Measurements from ENCODE around the gene LDLRAD4. TPM values are rescaled to one million over a fixed set of nuclear protein-coding genes. Genes with fewer than 3 reads are reported as not detected.

The LDLRAD4 gene
- total and polyA plus RNA-seq, 11 donors = 10.4 to 44.0 (median 29.6) TPM

DNA sequence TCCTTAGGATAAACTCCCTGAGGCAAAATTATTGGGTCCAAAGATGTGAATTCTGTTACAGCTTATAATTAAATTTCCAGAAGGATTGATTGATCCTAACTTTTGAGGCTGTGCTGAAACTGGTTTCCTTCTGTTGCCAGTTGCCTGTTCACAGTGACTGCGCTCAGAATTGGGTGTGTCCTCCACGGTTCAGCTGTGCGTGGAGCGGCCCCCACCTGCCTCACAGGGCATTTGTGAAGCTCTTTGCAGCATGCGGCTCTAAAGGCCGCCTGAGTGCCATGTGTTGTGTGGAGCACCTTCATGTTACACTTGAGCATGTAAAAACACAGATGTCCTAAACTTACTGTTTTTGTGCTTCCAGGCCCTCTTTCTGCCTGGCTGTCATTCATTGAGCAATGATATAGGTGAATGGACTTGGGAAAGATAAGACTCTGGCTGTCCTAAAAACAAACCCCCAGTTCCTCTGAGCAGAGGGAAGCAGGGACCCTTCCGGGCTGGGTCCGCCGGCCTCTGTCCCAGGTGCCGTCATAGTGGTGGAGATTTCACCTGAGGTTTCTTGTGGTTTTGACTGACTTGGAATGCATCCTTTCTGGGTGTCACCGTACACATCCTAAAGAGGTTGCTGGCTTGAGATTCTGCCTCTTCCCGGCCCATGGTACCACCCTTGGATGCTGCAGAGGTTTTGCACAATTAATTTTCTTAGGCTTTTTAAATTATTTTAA is 173.6 kb downstream of the LDLRAD4 start:
- Histone ChIP-seq H3K36me3 (peaks cover 0 to 14% (median 0%) of the 10 kb centered on the region in 9 donors), H3K27ac (no peak overlapping the region), H3K4me3 (no peak overlapping the region), H3K27me3 (no peaks in the 10 kb centered on the region), H3K4me1 (peaks cover 0 to 38% (median 20%) of the 10 kb centered on the region in 12 donors), H3K9me3 (no peaks in the 10 kb centered on the region)
- intact Hi-C loops (cut with DNase I) = no loop called here
- DNase-seq (no peak), ATAC-seq (no peak)
- 93 to 97% (median 95%) methylated on average over 12 of the region's 12 CpGs for WGBS, 4 donors
- TF ChIP-seq, protein P1, sequence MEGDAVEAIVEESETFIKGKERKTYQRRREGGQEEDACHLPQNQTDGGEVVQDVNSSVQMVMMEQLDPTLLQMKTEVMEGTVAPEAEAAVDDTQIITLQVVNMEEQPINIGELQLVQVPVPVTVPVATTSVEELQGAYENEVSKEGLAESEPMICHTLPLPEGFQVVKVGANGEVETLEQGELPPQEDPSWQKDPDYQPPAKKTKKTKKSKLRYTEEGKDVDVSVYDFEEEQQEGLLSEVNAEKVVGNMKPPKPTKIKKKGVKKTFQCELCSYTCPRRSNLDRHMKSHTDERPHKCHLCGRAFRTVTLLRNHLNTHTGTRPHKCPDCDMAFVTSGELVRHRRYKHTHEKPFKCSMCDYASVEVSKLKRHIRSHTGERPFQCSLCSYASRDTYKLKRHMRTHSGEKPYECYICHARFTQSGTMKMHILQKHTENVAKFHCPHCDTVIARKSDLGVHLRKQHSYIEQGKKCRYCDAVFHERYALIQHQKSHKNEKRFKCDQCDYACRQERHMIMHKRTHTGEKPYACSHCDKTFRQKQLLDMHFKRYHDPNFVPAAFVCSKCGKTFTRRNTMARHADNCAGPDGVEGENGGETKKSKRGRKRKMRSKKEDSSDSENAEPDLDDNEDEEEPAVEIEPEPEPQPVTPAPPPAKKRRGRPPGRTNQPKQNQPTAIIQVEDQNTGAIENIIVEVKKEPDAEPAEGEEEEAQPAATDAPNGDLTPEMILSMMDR (IDR thresholded peaks at IDR 0.05) = no peak
- no peak for TF ChIP-seq POLR2A (IDR thresholded peaks at IDR 0.05)

GRCh38 chr18:13392899-13393298 is 174.3 kb downstream of the LDLRAD4 start:
- peaks cover 0 to 13% (median 0%) of the 10 kb centered on the region in 9 donors for H3K36me3 ChIP-seq
- TF ChIP-seq, protein P1 (IDR thresholded peaks at IDR 0.05) = no peak
- no peak for TF ChIP-seq POLR2A (IDR thresholded peaks at IDR 0.05)
- WGBS, 4 donors = 79 to 89% (median 84%) methylated on average over 8 of the region's 8 CpGs
- DNase-seq (no peak), ATAC-seq (no peak)
- intact Hi-C loops (cut with DNase I) = no loop called here
- no peaks in the 10 kb centered on the region for H3K9me3 ChIP-seq
- no peak overlapping the region for H3K27ac ChIP-seq
- H3K4me3 ChIP-seq = no peak overlapping the region
- peaks cover 0 to 32% (median 15%) of the 10 kb centered on the region in 12 donors for H3K4me1 ChIP-seq
- H3K27me3 ChIP-seq = no peaks in the 10 kb centered on the region

GRCh38 chr18:13393338-13393737 is 174.8 kb downstream of the LDLRAD4 start:
- Histone ChIP-seq H3K36me3 (peaks cover 0 to 13% (median 0%) of the 10 kb centered on the region in 9 donors), H3K4me3 (no peak overlapping the region), H3K4me1 (peaks cover 0 to 28% (median 11%) of the 10 kb centered on the region in 12 donors), H3K9me3 (no peaks in the 10 kb centered on the region), H3K27me3 (no peaks in the 10 kb centered on the region), H3K27ac (no peak overlapping the region)
- 69 to 88% (median 87%) methylated on average over 11 of the region's 11 CpGs for WGBS, 4 donors
- intact Hi-C loops (cut with DNase I) = no loop called here
- TF ChIP-seq, protein P1 (IDR thresholded peaks at IDR 0.05) = no peak
- TF ChIP-seq POLR2A (IDR thresholded peaks at IDR 0.05) = no peak
- ATAC-seq (no peak), DNase-seq (no peak)

DNA sequence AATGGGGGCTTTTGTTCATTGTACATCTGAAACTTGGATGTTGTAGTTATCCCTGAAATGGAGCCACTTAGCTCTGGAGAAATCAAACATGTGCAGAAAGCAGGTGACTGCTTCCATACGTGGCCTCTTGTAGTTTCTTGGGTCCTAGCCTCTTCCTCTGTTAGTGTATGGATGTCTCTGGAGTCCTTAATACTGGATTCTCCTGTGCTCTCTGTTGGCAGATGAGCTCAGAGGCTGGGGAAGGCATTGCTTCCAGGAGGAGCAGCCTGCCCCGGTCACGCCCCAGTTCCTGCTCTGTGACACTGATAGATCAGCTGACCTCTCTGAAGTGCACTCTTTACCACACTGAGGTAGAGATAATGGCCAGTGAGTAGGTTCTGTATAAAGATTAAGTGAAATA is 176.2 kb downstream of the LDLRAD4 start:
- H3K27me3 ChIP-seq = no peaks in the 10 kb centered on the region
- TF ChIP-seq, protein P1 (IDR thresholded peaks at IDR 0.05) = no peak
- TF ChIP-seq POLR2A (IDR thresholded peaks at IDR 0.05) = no peak
- no peak overlapping the region for H3K27ac ChIP-seq
- intact Hi-C loops (cut with DNase I) = no loop called here
- 43 to 63% (median 50%) methylated on average over 3 of the region's 3 CpGs for WGBS, 4 donors
- no peaks in the 10 kb centered on the region for H3K9me3 ChIP-seq
- peaks cover 0 to 20% (median 5%) of the 10 kb centered on the region in 12 donors for H3K4me1 ChIP-seq
- H3K36me3 ChIP-seq = peaks cover 0 to 13% (median 1%) of the 10 kb centered on the region in 9 donors
- DNase-seq (no peak), ATAC-seq (peak in 2 of 4 donors; percentile 27 to 29)
- H3K4me3 ChIP-seq = no peak overlapping the region
